GM12873 (cell line): ENCODE data around the gene SLC31A1.

Experiments
- TF ChIP-seq, protein P1 (sequence below): IDR thresholded peaks from 2 replicates; pipeline ENCODE4 v1.5.1; 2012; ENCODE audit warnings: low read depth, mild to moderate bottlenecking, moderate library complexity, low read length, control low read depth; ENCODE audit not compliant: insufficient read depth; ENCODE audit errors: missing control alignments

Gene SLC31A1

GRCh38 chr9:113183956-113184488 lies 37.3 kb upstream of the SLC31A1 start:
- TF ChIP-seq, protein P1, sequence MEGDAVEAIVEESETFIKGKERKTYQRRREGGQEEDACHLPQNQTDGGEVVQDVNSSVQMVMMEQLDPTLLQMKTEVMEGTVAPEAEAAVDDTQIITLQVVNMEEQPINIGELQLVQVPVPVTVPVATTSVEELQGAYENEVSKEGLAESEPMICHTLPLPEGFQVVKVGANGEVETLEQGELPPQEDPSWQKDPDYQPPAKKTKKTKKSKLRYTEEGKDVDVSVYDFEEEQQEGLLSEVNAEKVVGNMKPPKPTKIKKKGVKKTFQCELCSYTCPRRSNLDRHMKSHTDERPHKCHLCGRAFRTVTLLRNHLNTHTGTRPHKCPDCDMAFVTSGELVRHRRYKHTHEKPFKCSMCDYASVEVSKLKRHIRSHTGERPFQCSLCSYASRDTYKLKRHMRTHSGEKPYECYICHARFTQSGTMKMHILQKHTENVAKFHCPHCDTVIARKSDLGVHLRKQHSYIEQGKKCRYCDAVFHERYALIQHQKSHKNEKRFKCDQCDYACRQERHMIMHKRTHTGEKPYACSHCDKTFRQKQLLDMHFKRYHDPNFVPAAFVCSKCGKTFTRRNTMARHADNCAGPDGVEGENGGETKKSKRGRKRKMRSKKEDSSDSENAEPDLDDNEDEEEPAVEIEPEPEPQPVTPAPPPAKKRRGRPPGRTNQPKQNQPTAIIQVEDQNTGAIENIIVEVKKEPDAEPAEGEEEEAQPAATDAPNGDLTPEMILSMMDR, result no peak

DNA sequence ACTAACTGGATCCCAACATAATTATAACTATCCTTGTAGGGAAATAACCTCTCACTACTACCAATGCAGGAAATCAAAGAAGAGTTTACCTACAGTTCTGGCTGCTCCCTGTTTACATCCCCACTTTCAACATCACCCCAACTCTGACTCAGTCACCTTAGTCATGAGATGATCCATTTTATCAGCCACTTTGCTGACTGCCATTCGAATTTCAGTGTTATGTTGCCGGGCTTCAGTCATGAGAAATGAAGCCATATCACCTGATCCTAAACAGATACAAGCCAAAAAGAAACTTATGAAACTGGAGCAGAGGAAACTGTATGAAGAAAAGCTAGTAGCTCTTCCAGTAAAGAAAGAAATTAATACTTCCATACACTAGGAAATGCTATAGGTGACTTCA lies 36.8 kb upstream of the SLC31A1 start:
- TF ChIP-seq, protein P1, result no peak

DNA sequence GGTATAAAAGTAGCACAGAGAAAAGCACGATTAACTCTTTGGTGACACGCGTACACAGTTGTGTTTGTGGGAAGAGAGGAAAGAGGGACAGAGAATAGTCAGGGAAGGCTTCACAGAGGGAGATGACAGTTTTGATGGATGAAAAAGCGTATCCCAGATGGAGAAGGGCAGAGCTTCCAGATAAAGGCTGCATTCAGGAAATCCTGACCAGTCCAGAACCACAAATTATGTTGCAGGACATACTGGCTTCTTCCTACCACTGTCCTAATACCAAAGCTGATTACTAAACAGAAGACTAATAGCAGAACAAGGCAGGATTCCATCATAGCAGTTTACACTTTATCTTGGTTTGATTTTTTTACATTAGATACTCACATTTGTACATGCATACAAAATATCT lies 36.1 kb upstream of the SLC31A1 start:
- TF ChIP-seq, protein P1, result no peak

DNA sequence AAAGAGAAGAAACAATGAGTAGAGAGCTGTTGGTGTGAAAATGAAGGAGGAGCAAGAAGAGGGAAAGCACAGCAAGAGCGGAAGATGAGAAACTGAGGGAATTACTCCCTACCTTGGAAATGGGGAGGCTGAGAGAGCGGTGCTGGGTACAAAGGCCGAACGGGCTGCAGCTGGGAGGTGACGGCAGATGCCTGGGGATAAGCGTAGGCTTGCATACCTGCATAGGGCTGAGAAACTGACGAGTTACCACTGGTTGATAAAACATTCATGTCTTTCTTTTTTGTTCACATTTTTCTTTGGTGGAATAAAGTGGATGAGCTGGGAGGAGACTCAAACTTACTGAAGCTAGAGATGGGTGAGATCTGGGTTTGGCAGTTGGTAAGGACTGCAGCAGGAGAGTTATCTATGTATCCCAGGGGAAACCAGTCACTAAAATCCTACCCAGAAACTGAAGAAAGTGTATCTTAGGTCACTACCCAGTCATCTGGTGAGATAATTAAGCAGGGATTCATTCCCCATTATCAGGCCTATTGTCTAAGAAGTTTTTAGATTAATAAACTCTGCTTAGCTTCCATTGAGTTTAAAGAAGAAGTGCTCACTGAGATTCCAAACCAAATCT lies 35.1 kb upstream of the SLC31A1 start:
- TF ChIP-seq, protein P1, result no peak

DNA sequence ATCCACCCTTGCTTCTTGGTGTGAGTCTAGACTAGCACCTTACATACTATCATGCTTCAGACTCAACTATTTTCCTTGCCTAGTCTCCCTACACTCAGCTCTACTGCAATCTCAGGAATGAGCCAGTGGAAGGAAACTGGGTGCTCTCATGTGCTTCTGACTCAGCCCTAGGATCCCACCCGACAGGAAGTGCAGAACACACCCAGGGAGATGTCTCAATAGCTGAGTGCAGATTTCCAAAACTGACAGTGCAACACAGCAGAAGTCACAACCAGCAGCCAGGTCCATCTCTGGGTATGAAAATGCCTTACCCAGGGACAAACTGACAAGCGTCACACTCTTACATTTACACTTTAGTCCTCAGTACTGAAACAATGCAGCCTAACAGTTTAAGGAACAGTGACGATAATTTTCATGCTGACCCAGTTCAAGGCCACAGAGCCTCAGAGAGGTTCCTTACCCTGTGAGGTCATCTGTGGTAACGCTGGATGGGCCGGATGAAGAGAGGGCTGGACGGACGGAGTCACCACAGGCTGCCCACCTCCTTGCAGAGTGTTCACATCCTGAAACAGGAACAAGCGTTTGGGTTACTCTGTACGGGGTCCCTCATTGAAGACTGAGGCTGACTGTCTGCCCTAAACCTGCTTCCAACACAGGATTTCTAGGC lies 33.3 kb upstream of the SLC31A1 start:
- TF ChIP-seq, protein P1, result no peak

GRCh38 chr9:113192455-113192854 lies 28.9 kb upstream of the SLC31A1 start:
- TF ChIP-seq, protein P1, result no peak

DNA sequence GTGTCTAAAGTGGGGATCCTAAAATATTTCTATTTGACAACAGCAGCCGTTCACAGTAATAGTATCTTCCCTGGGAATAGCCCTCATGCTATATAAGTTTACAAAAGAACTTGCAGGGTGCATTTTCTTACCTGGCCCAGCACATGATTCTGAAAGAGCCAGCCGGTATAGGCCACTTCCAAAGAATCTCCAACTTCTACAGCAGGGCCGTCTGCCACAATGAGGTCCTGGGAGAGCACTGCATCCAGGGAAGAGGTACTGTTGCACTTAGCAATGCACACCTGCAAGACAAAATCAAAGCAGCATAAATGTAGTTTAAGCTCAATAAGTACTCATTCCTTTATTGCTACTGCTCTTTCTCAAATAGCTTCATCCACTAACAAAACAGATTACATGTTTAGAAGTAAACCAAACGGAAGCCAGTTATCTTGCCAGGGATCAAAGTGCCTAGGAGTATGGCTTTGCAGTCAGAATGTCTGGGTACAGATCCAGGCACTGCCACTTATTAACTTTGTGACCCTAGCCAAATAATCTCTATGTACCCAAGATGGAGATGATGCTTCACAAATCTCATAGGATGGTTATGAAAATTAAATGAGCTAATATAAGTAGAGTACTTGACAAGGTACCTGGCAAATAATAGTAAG lies 21.5 kb upstream of the SLC31A1 start:
- TF ChIP-seq, protein P1, result no peak
